H9 (cell line): ENCODE results near the gene LRRIQ4. TPM values are rescaled to one million over a fixed set of nuclear protein-coding genes. Genes with fewer than 3 reads are reported as not detected.

Experiments
- DNase-seq: peaks from one replicate; pipeline ENCODE4 v3.0.0-alpha.2; 2017
- H2AFZ ChIP-seq: one replicate; pipeline ENCODE4 v1.6.1; 2013; ENCODE audit warnings: mild to moderate bottlenecking, low read length, control low read depth, moderate library complexity
- H2AK5ac ChIP-seq: 2 replicates; pipeline ENCODE4 v1.6.1; 2013; ENCODE audit warnings: low read length, control low read depth, mixed read lengths; ENCODE audit not compliant: insufficient read length
- H2BK120ac ChIP-seq: one replicate; pipeline ENCODE4 v1.6.1; 2013; ENCODE audit warnings: low read depth, mild to moderate bottlenecking, low read length, control low read depth, inconsistent platforms; ENCODE audit not compliant: poor library complexity, severe bottlenecking
- H2BK12ac ChIP-seq: 2 replicates; pipeline ENCODE4 v1.6.1; 2013; ENCODE audit warnings: low read length, control low read depth, mixed read lengths, low read depth; ENCODE audit not compliant: insufficient read length
- H2BK15ac ChIP-seq: 2 replicates; pipeline ENCODE4 v1.6.1; 2013; ENCODE audit warnings: low read depth, low read length, control low read depth
- H2BK20ac ChIP-seq: one replicate; pipeline ENCODE4 v1.6.1; 2013; ENCODE audit warnings: low read depth, mild to moderate bottlenecking, low read length, control low read depth, inconsistent platforms; ENCODE audit not compliant: poor library complexity, severe bottlenecking
- H2BK5ac ChIP-seq: 2 replicates; pipeline ENCODE4 v1.6.1; 2013; ENCODE audit warnings: low read length, control low read depth, mixed read lengths; ENCODE audit not compliant: insufficient read length
- H3K14ac ChIP-seq: 2 replicates; pipeline ENCODE4 v1.6.1; 2013; ENCODE audit warnings: low read length, control low read depth; ENCODE audit not compliant: insufficient read depth
- H3K18ac ChIP-seq: 2 replicates; pipeline ENCODE4 v1.6.1; 2013; ENCODE audit warnings: low read depth, mild to moderate bottlenecking, mixed read lengths, low read length, control low read depth; ENCODE audit not compliant: insufficient read length
- H3K23ac ChIP-seq: 2 replicates; pipeline ENCODE4 v1.6.1; 2013; ENCODE audit warnings: low read length, control low read depth, mixed read lengths, low read depth; ENCODE audit not compliant: insufficient read length
- H3K23me2 ChIP-seq: 2 replicates; pipeline ENCODE4 v1.6.1; 2013; ENCODE audit warnings: low read depth, mild to moderate bottlenecking, mixed read lengths, low read length, control low read depth; ENCODE audit not compliant: insufficient read length, poor library complexity, severe bottlenecking
- H3K27ac ChIP-seq: 2 replicates; pipeline ENCODE4 v1.5.1; 2013; ENCODE audit warnings: low read length, control low read depth, mixed read lengths, low read depth; ENCODE audit not compliant: insufficient read length
- H3K27me3 ChIP-seq: 2 replicates; pipeline ENCODE4 v1.6.1; 2013; ENCODE audit warnings: low read length, control low read depth, inconsistent platforms; ENCODE audit not compliant: insufficient read depth
- H3K4ac ChIP-seq: 2 replicates; pipeline ENCODE4 v1.6.1; 2013; ENCODE audit warnings: low read depth, mild to moderate bottlenecking, control low read depth, inconsistent platforms, low read length, moderate library complexity
- H3K4me1 ChIP-seq: 2 replicates; pipeline ENCODE4 v1.6.1; 2013; ENCODE audit warnings: low read length, control low read depth, inconsistent platforms; ENCODE audit not compliant: insufficient read depth
- H3K4me2 ChIP-seq: 2 replicates; pipeline ENCODE4 v1.6.1; 2013; ENCODE audit warnings: low read length, control low read depth, mixed read lengths; ENCODE audit not compliant: insufficient read length, insufficient read depth
- H3K56ac ChIP-seq: 2 replicates; pipeline ENCODE4 v1.6.1; 2013; ENCODE audit warnings: low read depth, mild to moderate bottlenecking, mixed read lengths, low read length, control low read depth; ENCODE audit not compliant: insufficient read length
- H3K79me1 ChIP-seq: 2 replicates; pipeline ENCODE4 v1.6.1; 2013; ENCODE audit warnings: low read depth, mild to moderate bottlenecking, moderate library complexity, low read length, control low read depth, inconsistent platforms; ENCODE audit not compliant: insufficient read depth, poor library complexity, severe bottlenecking
- H3K79me2 ChIP-seq: 2 replicates; pipeline ENCODE4 v1.6.1; 2013; ENCODE audit warnings: low read length, control low read depth, inconsistent platforms; ENCODE audit not compliant: insufficient read depth
- H3K9ac ChIP-seq: 2 replicates; pipeline ENCODE4 v1.6.1; 2013; ENCODE audit warnings: low read length, control low read depth, mixed read lengths; ENCODE audit not compliant: insufficient read length; ENCODE audit errors: extremely low read depth
- H3K9me3 ChIP-seq: one replicate; pipeline ENCODE4 v1.6.1; 2013; ENCODE audit warnings: low read depth, low read length, inconsistent platforms; ENCODE audit not compliant: control insufficient read depth
- H3T11ph ChIP-seq: one replicate; pipeline ENCODE4 v1.6.1; 2013; ENCODE audit warnings: mild to moderate bottlenecking, low read length, control low read depth, inconsistent platforms
- H4K20me1 ChIP-seq: one replicate; pipeline ENCODE4 v1.6.1; 2013; ENCODE audit not compliant: control insufficient read depth, insufficient read length, insufficient read depth
- H4K5ac ChIP-seq: 2 replicates; pipeline ENCODE4 v1.6.1; 2013; ENCODE audit warnings: low read depth, mild to moderate bottlenecking, mixed read lengths, low read length, control low read depth; ENCODE audit not compliant: insufficient read length
- H4K8ac ChIP-seq: replicated peaks from 2 replicates; pipeline ENCODE4 v1.6.1; 2013; ENCODE audit warnings: low read length, control low read depth, mixed read lengths, low read depth; ENCODE audit not compliant: insufficient read length
- H4K91ac ChIP-seq: 2 replicates; pipeline ENCODE4 v1.6.1; 2013; ENCODE audit warnings: low read depth, mild to moderate bottlenecking, moderate library complexity, mixed read lengths, low read length, control low read depth; ENCODE audit not compliant: insufficient read length
- H3K27ac Mint-ChIP-seq, 3 experiments: 2 replicates in 2 of 3; 3 replicates in 1 of 3; pipeline ENCODE4 v1.8.0; 2020 to 2021; ENCODE audit warnings: mixed read lengths in 3 of 3, mild to moderate bottlenecking in 1 of 3, moderate library complexity in 1 of 3
- H3K27me3 Mint-ChIP-seq: 2 replicates; pipeline ENCODE4 v1.8.0; 2021; ENCODE audit warnings: low read depth, mild to moderate bottlenecking, moderate library complexity, mixed read lengths
- H3K36me3 Mint-ChIP-seq, 3 experiments: 2 replicates in 2 of 3; 3 replicates in 1 of 3; pipeline ENCODE4 v1.8.0; 2020 to 2021; ENCODE audit warnings: low read depth in 3 of 3, mixed read lengths in 3 of 3; ENCODE audit not compliant: insufficient read depth in 1 of 3
- H3K4me1 Mint-ChIP-seq, 2 experiments: 2 replicates each; pipeline ENCODE4 v1.8.0; 2020; ENCODE audit warnings: mixed read lengths in 2 of 2
- H3K4me3 Mint-ChIP-seq, 2 experiments: 2 replicates in 1 of 2; 3 replicates in 1 of 2; pipeline ENCODE4 v1.8.0; 2020 to 2021; ENCODE audit warnings: mild to moderate bottlenecking in 2 of 2, mixed read lengths in 2 of 2, moderate library complexity in 1 of 2
- H3K9me3 Mint-ChIP-seq, 2 experiments: 2 replicates in 1 of 2; 3 replicates in 1 of 2; pipeline ENCODE4 v1.8.0; 2020; ENCODE audit warnings: mild to moderate bottlenecking in 2 of 2, mixed read lengths in 2 of 2, moderate library complexity in 1 of 2
- WGBS: extraction: QIAGEN DNeasy Blood & Tissue Kit; methylation state at CpG from one replicate; pipeline ENCODE4 v1.1.7; 2013; ENCODE audit warnings: missing lambda C conversion rate, low lambda C conversion rate, mixed read lengths; ENCODE audit not compliant: insufficient read length; ENCODE audit errors: extremely low coverage; 5-methylcytosine and 5-hydroxymethylcytosine counted together
- total RNA-seq: library from RNA; stranded (reverse); gene quantifications from 2 replicates; pipeline ENCODE4 v1.2.1, GENCODE V29; 2021
- TF ChIP-seq, protein P1 (sequence below): fragments of 200-600 bp; sonication (generic); conservative IDR thresholded peaks from 3 replicates; pipeline ENCODE4 v1.8.0; 2021; ENCODE audit warnings: antibody characterized with exemption, mild to moderate bottlenecking

LRRIQ4 gene
- total RNA-seq, 1 experiment from 2014 or later: not detected

DNA sequence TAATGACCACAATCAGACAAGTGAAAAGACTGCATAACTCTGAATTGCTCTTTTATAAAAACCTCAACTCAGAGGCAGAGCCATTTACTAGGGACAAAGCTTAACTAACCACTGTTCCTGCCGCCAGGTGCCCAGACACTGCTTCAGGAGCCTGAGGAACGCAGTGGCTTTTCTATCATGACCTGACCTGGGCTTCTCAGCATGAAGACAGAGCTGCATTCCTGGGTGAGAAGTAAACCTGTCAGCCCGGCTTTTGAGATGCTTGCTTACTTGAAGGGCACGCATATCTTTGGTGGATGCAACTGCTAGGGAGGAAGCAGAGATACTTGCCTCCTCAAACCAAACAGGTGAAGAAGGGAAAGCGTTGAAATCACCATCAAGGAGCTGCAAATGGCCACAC, 49.2 kb downstream of the LRRIQ4 start:
- no peaks in the 10 kb centered on the region for H3K27me3 Mint-ChIP-seq
- Histone ChIP-seq H3K23ac (no peak overlapping the region), H3T11ph (no peak overlapping the region), H3K79me1 (no peaks in the 10 kb centered on the region), H2BK12ac (no peak overlapping the region), H3K56ac (no peak overlapping the region), H2BK20ac (no peak overlapping the region), H3K9ac (no peak overlapping the region), H3K23me2 (no peaks in the 10 kb centered on the region), H3K18ac (no peak overlapping the region), H2BK5ac (no peak overlapping the region), H3K14ac (no peak overlapping the region), H2BK120ac (no peak overlapping the region), H4K20me1 (no peaks in the 10 kb centered on the region), H3K4ac (no peak overlapping the region), H3K4me1 (peaks cover 3% of the 10 kb centered on the region; the same call in 1 of the 2 replicates), H3K27ac (no peak overlapping the region), H4K8ac (no peak overlapping the region), H3K79me2 (no peaks in the 10 kb centered on the region), H3K27me3 (no peaks in the 10 kb centered on the region), H4K5ac (no peak overlapping the region), H3K4me2 (no peak overlapping the region), H4K91ac (no peak overlapping the region), H2AK5ac (no peak overlapping the region), H3K9me3 (no peaks in the 10 kb centered on the region), H2BK15ac (no peak overlapping the region), H2AFZ (no peak overlapping the region)
- no peaks in the 10 kb centered on the region for H3K36me3 Mint-ChIP-seq
- peak overlapping the region in 1 of 3 experiments; percentile 78; a peak in 2 of 7 replicates for H3K27ac Mint-ChIP-seq
- no peaks in the 10 kb centered on the region for H3K9me3 Mint-ChIP-seq
- no CpG with 5 or more reads among the region's 5 CpGs for WGBS
- H3K4me3 Mint-ChIP-seq: no peak overlapping the region
- TF ChIP-seq, protein P1, sequence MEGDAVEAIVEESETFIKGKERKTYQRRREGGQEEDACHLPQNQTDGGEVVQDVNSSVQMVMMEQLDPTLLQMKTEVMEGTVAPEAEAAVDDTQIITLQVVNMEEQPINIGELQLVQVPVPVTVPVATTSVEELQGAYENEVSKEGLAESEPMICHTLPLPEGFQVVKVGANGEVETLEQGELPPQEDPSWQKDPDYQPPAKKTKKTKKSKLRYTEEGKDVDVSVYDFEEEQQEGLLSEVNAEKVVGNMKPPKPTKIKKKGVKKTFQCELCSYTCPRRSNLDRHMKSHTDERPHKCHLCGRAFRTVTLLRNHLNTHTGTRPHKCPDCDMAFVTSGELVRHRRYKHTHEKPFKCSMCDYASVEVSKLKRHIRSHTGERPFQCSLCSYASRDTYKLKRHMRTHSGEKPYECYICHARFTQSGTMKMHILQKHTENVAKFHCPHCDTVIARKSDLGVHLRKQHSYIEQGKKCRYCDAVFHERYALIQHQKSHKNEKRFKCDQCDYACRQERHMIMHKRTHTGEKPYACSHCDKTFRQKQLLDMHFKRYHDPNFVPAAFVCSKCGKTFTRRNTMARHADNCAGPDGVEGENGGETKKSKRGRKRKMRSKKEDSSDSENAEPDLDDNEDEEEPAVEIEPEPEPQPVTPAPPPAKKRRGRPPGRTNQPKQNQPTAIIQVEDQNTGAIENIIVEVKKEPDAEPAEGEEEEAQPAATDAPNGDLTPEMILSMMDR: 0 out of 3 replicates have a peak, but pooled peaks have one; percentile 11
- DNase-seq: peak; percentile 65
- peaks cover 7 to 8% of the 10 kb centered on the region in 2 experiments for H3K4me1 Mint-ChIP-seq
